Caco-2 (cell line): ENCODE data around the gene XRCC3. TPM values are rescaled to one million over a fixed set of nuclear protein-coding genes. Genes with fewer than 3 reads are reported as not detected.
A peak's percentile ranks its signal among the peaks of the same experiment; 100 is the strongest.

Source experiments
- BruUV-seq: library from RNA; stranded (reverse); fragments of 400-500 nt; replicated peaks from 2 replicates; lab custom pipeline; 2021; lab: Mats Ljungman, UMichigan
- CTCF ChIA-PET: fragments of 300-600 bp; sonication (Branson Sonifier 250); formaldehyde crosslinking; loops from one replicate; lab custom pipeline; 2022; ENCODE audit warnings: antibody characterized with exemption; lab: Charles Lee
- POLR2A ChIA-PET: fragments of 300-600 bp; sonication (Branson Sonifier 250); formaldehyde crosslinking; loops from one replicate; lab custom pipeline; 2022; ENCODE audit warnings: antibody characterized with exemption; lab: Charles Lee
- DNase-seq, 2 experiments: peaks; one replicate each; pipeline versions ENCODE4 v3.0.0 to v3.0.0-alpha.2; 2020 to 2022
- H3K27me3 ChIP-seq: replicated peaks from 2 replicates; pipeline ENCODE4 v1.6.0; 2011; ENCODE audit warnings: low read length; ENCODE audit not compliant: control insufficient read depth, insufficient read depth
- H3K36me3 ChIP-seq: 2 replicates; pipeline ENCODE4 v1.5.1; 2011; ENCODE audit warnings: low read length; ENCODE audit not compliant: control insufficient read depth, insufficient read depth
- H3K4me1 ChIP-seq: fragments of 250-450 bp; sonication (Bioruptor Pico); 2 replicates; pipeline ENCODE4 v1.5.1; 2020; ENCODE audit warnings: mild to moderate bottlenecking
- H3K4me3 ChIP-seq: 2 replicates; pipeline ENCODE4 v1.5.1; 2011; ENCODE audit warnings: low read depth, mild to moderate bottlenecking, control low read depth, low read length
- H3K9me3 ChIP-seq: fragments of 250-450 bp; sonication (Bioruptor Pico); 2 replicates; pipeline ENCODE4 v1.5.1; 2020; ENCODE audit warnings: mild to moderate bottlenecking, moderate library complexity
- H3K27ac Mint-ChIP-seq: one replicate; pipeline ENCODE4 v1.8.0; 2022; ENCODE audit warnings: mixed read lengths; ENCODE audit not compliant: unreplicated experiment
- H3K27me3 Mint-ChIP-seq: one replicate; pipeline ENCODE4 v1.8.0; 2022; ENCODE audit warnings: mixed read lengths; ENCODE audit not compliant: insufficient read depth, unreplicated experiment
- H3K36me3 Mint-ChIP-seq: one replicate; pipeline ENCODE4 v1.8.0; 2022; ENCODE audit warnings: mild to moderate bottlenecking, mixed read lengths; ENCODE audit not compliant: insufficient read depth, unreplicated experiment
- H3K4me1 Mint-ChIP-seq: one replicate; pipeline ENCODE4 v1.8.0; 2022; ENCODE audit warnings: low read depth, mixed read lengths; ENCODE audit not compliant: unreplicated experiment
- H3K4me3 Mint-ChIP-seq: one replicate; pipeline ENCODE4 v1.8.0; 2022; ENCODE audit warnings: mild to moderate bottlenecking, moderate library complexity, mixed read lengths; ENCODE audit not compliant: unreplicated experiment
- H3K9me3 Mint-ChIP-seq: one replicate; pipeline ENCODE4 v1.8.0; 2022; ENCODE audit warnings: mixed read lengths; ENCODE audit not compliant: unreplicated experiment
- intact Hi-C: fragments of 100-400 bp; cut with micrococcal nuclease; formaldehyde crosslinking; loops from one replicate; pipeline ENCODE4 v1.10.0; 2022; ENCODE audit not compliant: unreplicated experiment
- total RNA-seq: library from RNA; stranded (reverse); gene quantifications from 2 replicates; pipeline ENCODE4 v1.2.3, GENCODE V29; 2022
- TF ChIP-seq, protein P1 (sequence below), 2 experiments: fragments of 200-600 bp in 1 of 2; IDR thresholded peaks; 1 replicate in 1 of 2; 2 replicates in 1 of 2; pipeline versions ENCODE4 v1.5.1 to v1.8.0; 2011 to 2022; ENCODE audit warnings: antibody characterized with exemption in 1 of 2, control low read depth in 1 of 2, inconsistent platforms in 1 of 2, low read depth in 1 of 2, low read length in 1 of 2, mild to moderate bottlenecking in 1 of 2, moderate library complexity in 1 of 2; ENCODE audit not compliant: insufficient read depth in 1 of 2, severe bottlenecking in 1 of 2, unreplicated experiment in 1 of 2

The XRCC3 gene
- total RNA-seq, 1 experiment from 2014 or later: 44.0 TPM

DNA sequence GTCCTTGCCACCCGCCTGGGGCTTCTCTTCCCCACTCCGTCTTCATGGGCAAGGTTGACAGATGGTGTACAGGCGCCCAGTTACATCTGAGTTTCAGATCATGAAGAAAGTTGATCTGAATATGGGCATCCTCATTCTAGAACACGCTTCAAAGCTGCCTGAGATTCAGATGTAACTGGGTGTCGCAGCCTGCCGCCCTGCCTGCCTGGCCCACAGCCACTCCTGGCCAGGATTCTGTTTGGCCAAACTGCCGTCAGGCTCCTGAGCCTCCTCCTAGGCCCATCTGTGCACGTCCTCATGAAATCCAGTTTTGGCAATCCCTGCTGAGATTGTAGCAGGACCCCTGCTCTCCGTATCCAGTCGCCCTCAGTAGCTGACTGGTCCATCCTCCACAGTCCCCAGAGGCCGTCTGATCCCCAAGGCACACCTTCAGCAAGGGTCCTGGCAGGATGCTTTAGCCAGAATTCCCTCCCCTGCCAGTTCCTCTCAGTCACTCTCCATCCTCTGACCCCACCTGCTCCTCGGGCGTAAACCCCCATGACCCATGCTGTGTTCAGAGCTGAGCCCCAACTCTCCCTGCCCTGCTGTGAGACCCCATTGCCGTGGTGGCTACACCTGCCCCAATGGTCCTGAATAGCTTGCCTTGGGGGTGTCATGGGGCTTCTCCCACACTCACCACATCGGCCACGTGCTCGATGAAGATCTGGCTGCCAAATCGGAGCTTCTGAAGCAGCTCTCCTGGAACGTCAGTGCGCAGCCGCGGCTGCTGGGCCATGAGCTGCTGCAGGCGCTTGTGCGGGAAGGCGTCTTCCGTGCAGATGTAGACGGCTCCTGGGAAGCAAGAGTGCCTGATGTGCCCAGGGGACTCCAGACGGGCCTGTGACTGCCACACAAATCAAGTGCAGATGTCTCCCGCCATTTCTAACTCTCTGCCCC, 12.5 kb downstream of the XRCC3 start:
- TF ChIP-seq, protein P1, sequence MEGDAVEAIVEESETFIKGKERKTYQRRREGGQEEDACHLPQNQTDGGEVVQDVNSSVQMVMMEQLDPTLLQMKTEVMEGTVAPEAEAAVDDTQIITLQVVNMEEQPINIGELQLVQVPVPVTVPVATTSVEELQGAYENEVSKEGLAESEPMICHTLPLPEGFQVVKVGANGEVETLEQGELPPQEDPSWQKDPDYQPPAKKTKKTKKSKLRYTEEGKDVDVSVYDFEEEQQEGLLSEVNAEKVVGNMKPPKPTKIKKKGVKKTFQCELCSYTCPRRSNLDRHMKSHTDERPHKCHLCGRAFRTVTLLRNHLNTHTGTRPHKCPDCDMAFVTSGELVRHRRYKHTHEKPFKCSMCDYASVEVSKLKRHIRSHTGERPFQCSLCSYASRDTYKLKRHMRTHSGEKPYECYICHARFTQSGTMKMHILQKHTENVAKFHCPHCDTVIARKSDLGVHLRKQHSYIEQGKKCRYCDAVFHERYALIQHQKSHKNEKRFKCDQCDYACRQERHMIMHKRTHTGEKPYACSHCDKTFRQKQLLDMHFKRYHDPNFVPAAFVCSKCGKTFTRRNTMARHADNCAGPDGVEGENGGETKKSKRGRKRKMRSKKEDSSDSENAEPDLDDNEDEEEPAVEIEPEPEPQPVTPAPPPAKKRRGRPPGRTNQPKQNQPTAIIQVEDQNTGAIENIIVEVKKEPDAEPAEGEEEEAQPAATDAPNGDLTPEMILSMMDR (IDR thresholded peaks at IDR 0.05; ENCODE audit: insufficient read depth in 1 of 2, low read depth in 1 of 2, low read length in 1 of 2, severe bottlenecking in 1 of 2, unreplicated experiment in 1 of 2): no peak
- Mint-ChIP-seq H3K36me3 (peaks cover 74% of the 10 kb centered on the region), H3K4me3 (no peak overlapping the region), H3K27me3 (no peaks in the 10 kb centered on the region), H3K27ac (peak overlapping the region; percentile 6), H3K4me1 (no peaks in the 10 kb centered on the region), H3K9me3 (no peaks in the 10 kb centered on the region)
- no peak for DNase-seq
- no TSS peak for BruUV-seq
- ChIA-PET POLR2A (no interaction called here), CTCF (no interaction called here)
- Histone ChIP-seq H3K36me3 (no peaks in the 10 kb centered on the region; the same call in 1 of the 2 replicates), H3K4me1 (no peaks in the 10 kb centered on the region), H3K9me3 (no peaks in the 10 kb centered on the region), H3K4me3 (no peak overlapping the region), H3K27me3 (no peaks in the 10 kb centered on the region)
- intact Hi-C loops: no loop called here

DNA sequence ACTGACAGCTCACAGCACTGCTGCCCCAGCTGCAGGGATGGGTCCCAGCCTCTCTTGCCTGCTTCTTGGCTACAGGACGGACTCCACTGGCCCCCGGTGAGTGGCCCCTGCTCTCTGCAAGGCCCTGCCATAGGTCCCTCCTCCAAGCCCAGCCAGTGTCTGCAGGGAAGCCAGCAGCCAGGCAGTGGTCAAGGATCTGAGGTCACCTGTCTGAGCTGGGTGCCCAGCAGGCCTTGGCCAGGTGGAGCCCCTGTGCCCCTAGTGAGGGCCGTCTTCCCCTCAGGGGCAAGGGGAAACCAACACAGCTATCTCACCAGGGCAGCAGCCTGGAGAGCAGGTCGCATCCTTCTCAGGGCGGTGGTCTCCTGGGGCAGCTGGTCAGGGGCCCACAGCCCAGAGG, 13.2 kb downstream of the XRCC3 start:
- Histone ChIP-seq H3K4me1 (no peaks in the 10 kb centered on the region), H3K27me3 (no peaks in the 10 kb centered on the region), H3K9me3 (no peaks in the 10 kb centered on the region), H3K36me3 (no peaks in the 10 kb centered on the region; the same call in 1 of the 2 replicates), H3K4me3 (no peak overlapping the region)
- no peaks in the 10 kb centered on the region for H3K9me3 Mint-ChIP-seq
- no peak for DNase-seq
- no TSS peak for BruUV-seq
- no peaks in the 10 kb centered on the region for H3K27me3 Mint-ChIP-seq
- TF ChIP-seq, protein P1 (IDR thresholded peaks at IDR 0.05; ENCODE audit: insufficient read depth in 1 of 2, low read depth in 1 of 2, low read length in 1 of 2, severe bottlenecking in 1 of 2, unreplicated experiment in 1 of 2): no peak
- CTCF ChIA-PET: no interaction called here
- H3K27ac Mint-ChIP-seq: peak overlapping the region; percentile 6
- H3K4me1 Mint-ChIP-seq: no peaks in the 10 kb centered on the region
- intact Hi-C loops: no loop called here
- no peak overlapping the region for H3K4me3 Mint-ChIP-seq
- POLR2A ChIA-PET: no interaction called here
- peaks cover 80% of the 10 kb centered on the region for H3K36me3 Mint-ChIP-seq

DNA sequence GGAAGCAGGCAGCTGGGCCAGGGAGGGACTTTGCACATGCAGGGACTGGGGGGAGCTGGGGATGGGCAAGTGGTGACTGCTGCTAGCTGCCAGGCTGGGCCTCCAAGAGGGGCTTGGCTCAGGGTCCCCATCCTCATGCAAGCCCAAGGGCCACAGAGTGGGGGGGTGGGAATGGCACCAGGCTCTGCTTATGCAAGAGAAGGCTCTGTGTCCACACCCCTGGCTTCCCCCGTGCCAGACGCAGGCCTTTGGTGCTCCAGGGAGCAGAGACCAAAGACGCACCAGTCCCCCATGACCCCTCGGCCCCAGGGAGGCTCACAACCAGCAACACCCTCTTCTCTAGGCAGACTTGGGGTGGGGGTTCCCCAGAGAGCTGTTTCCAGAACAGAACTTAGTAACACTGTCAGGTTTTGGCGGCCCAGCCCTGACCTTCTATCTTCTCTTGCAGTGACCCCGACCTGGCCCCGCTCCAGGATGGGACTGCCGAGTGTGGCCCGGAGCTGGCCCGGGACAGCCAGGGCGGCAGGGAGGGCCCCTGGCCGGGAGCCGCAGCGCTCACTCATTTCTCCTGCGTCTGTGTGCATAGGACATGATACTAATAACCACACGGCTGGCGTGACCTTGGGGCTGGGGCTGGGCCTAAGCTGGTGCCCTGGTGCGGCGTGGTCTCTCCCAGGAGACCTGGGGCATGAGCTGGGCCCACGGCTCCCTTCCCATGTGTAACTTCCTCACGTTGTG, 14.3 kb downstream of the XRCC3 start:
- BruUV-seq: no TSS peak
- H3K9me3 ChIP-seq: no peaks in the 10 kb centered on the region
- no peaks in the 10 kb centered on the region for H3K4me1 ChIP-seq
- Mint-ChIP-seq H3K9me3 (no peaks in the 10 kb centered on the region), H3K4me1 (no peaks in the 10 kb centered on the region), H3K27me3 (no peaks in the 10 kb centered on the region), H3K4me3 (no peak overlapping the region), H3K27ac (no peak overlapping the region), H3K36me3 (peaks cover 83% of the 10 kb centered on the region)
- H3K4me3 ChIP-seq: no peak overlapping the region
- ChIA-PET CTCF (no interaction called here), POLR2A (no interaction called here)
- TF ChIP-seq, protein P1 (IDR thresholded peaks at IDR 0.05; ENCODE audit: insufficient read depth in 1 of 2, low read depth in 1 of 2, low read length in 1 of 2, severe bottlenecking in 1 of 2, unreplicated experiment in 1 of 2): no peak
- intact Hi-C loops: no loop called here
- H3K36me3 ChIP-seq: no peaks in the 10 kb centered on the region; the same call in 1 of the 2 replicates
- no peak for DNase-seq
- H3K27me3 ChIP-seq: no peaks in the 10 kb centered on the region
